NCI-H146 (cell line): ENCODE results near the gene SLC3A2.

Source experiments
- DNase-seq: peaks from one replicate; lab custom pipeline; 2025; lab: John Stamatoyannopoulos, UW

Gene SLC3A2

GRCh38 chr11:62910141-62910882 is 29.6 kb downstream of the SLC3A2 start:
- no peak for DNase-seq

GRCh38 chr11:62911137-62912130 is 30.7 kb downstream of the SLC3A2 start:
- DNase-seq = no peak

GRCh38 chr11:62912268-62912667 is 31.6 kb downstream of the SLC3A2 start:
- no peak for DNase-seq

- DNase-seq = no peak
Observed at GRCh38 chr11:62914416-62914815, 33.7 kb downstream of the SLC3A2 start.

GRCh38 chr11:62917906-62918502 is 37.3 kb downstream of the SLC3A2 start:
- DNase-seq = no peak

- no peak for DNase-seq
Observed at GRCh38 chr11:62918531-62918930, 37.8 kb downstream of the SLC3A2 start.

GRCh38 chr11:62919476-62919875 is 38.8 kb downstream of the SLC3A2 start:
- DNase-seq = no peak

GRCh38 chr11:62919898-62920640 is 39.4 kb downstream of the SLC3A2 start:
- DNase-seq = no peak

GRCh38 chr11:62921201-62921572 is 40.5 kb downstream of the SLC3A2 start, which contains the start of gene CHRM1:
TSS of gene CHRM1 (minus strand) at chr11:62921363. CDS start at chr11:62911100, 10,263 bp downstream.
- DNase-seq = no peak

GRCh38 chr11:62921573-62922188 is 41.0 kb downstream of the SLC3A2 start:
- DNase-seq = no peak

- no peak for DNase-seq
Observed at GRCh38 chr11:62922189-62922589, 41.5 kb downstream of the SLC3A2 start.

GRCh38 chr11:62922653-62923431 is 42.1 kb downstream of the SLC3A2 start:
- no peak for DNase-seq

GRCh38 chr11:62923601-62924411 is 43.1 kb downstream of the SLC3A2 start:
- DNase-seq = no peak

- no peak for DNase-seq
Observed at GRCh38 chr11:62925308-62925707, 44.6 kb downstream of the SLC3A2 start.

GRCh38 chr11:62925745-62926679 is 45.3 kb downstream of the SLC3A2 start:
- DNase-seq = no peak

GRCh38 chr11:62926680-62927455 is 46.2 kb downstream of the SLC3A2 start:
- DNase-seq = no peak

GRCh38 chr11:62928011-62928410 is 47.3 kb downstream of the SLC3A2 start:
- peak; percentile 11 for DNase-seq

GRCh38 chr11:62930157-62930556 is 49.5 kb downstream of the SLC3A2 start:
- DNase-seq = no peak
